Lung (tissue), 12 donors: ENCODE data around the gene GCK. TPM values are rescaled to one million over a fixed set of nuclear protein-coding genes. Genes with fewer than 3 reads are reported as not detected.

Experiments
- ATAC-seq: fragments of 200-7000 bp; cut with Tn5 transposase; one replicate; pipeline ENCODE4 v1.9.1; 2020; ENCODE audit warnings: moderate number of reproducible peaks; ENCODE audit not compliant: insufficient read depth, low FRiP score
- DNase-seq, 3 donors: peaks; one replicate each; pipeline ENCODE4 v3.0.0-alpha.2; 2013 to 2017
- H3K27ac ChIP-seq, 2 donors: one replicate each; pipeline ENCODE4 v1.5.1; 2013; ENCODE audit warnings: mild to moderate bottlenecking in 2 of 2, moderate library complexity in 2 of 2, control low read depth in 1 of 2, inconsistent platforms in 1 of 2, low read depth in 1 of 2, low read length in 1 of 2
- H3K27me3 ChIP-seq, 3 donors: one replicate each; pipeline ENCODE4 v1.5.1; 2013; ENCODE audit warnings: low read length in 2 of 3; ENCODE audit not compliant: control insufficient read depth in 3 of 3, insufficient read depth in 3 of 3
- H3K36me3 ChIP-seq, 4 donors: one replicate each; pipeline ENCODE4 v1.5.1; 2013; ENCODE audit warnings: low read length in 4 of 4, mild to moderate bottlenecking in 1 of 4, moderate library complexity in 1 of 4; ENCODE audit not compliant: control insufficient read depth in 4 of 4, insufficient read depth in 4 of 4
- H3K4me1 ChIP-seq, 5 donors: one replicate each; pipeline ENCODE4 v1.5.1; 2013; ENCODE audit warnings: low read length in 5 of 5, mild to moderate bottlenecking in 2 of 5, moderate library complexity in 1 of 5; ENCODE audit not compliant: control insufficient read depth in 5 of 5, insufficient read depth in 5 of 5
- H3K4me3 ChIP-seq: one replicate; pipeline ENCODE4 v1.5.1; 2013; ENCODE audit warnings: mild to moderate bottlenecking, control low read depth, moderate library complexity
- H3K9ac ChIP-seq, 2 donors: one replicate each; pipeline ENCODE4 v1.5.1; 2013; ENCODE audit warnings: low read length in 2 of 2, control low read depth in 1 of 2; ENCODE audit not compliant: insufficient read depth in 1 of 2
- H3K9me3 ChIP-seq, 4 donors: one replicate each; pipeline ENCODE4 v1.5.1; 2013; ENCODE audit warnings: low read length in 3 of 4, mild to moderate bottlenecking in 1 of 4, moderate library complexity in 1 of 4; ENCODE audit not compliant: control insufficient read depth in 4 of 4, insufficient read depth in 3 of 4
- WGBS, 2 donors: extraction: QIAGEN DNeasy Blood & Tissue Kit; methylation state at CpG; one replicate each; pipeline ENCODE4 v1.1.7; 2013; 5-methylcytosine and 5-hydroxymethylcytosine counted together
- polyA plus RNA-seq, 2 donors: library from polyadenylated mRNA; stranded (reverse); fragments of 200-250 nt; gene quantifications; one replicate each; pipeline ENCODE4 v1.2.1, GENCODE V29; 2013
- total RNA-seq, 2 donors: library from RNA; depleted of rRNA in 1 of 2; stranded (reverse); fragments of >200 nt in 1 of 2; gene quantifications; one replicate each; pipeline ENCODE4 v1.2.1, GENCODE V29; 2014 to 2021
- TF ChIP-seq, protein P1 (sequence below): IDR thresholded peaks from 2 replicates; pipeline ENCODE4 v1.5.1; 2012; ENCODE audit warnings: mild to moderate bottlenecking; ENCODE audit errors: control extremely low read depth, extremely low read depth
- donor health status: control.
- donor health status: control.
- donor health status: Bipolar disorder and iron deficiency.
- donor health status: healthy.
- donor health status: DM: yes; HTN: yes; CAD: no.

GCK gene
- total and polyA plus RNA-seq, 4 donors: 0.25 to 1.1 (median 0.43) TPM

DNA sequence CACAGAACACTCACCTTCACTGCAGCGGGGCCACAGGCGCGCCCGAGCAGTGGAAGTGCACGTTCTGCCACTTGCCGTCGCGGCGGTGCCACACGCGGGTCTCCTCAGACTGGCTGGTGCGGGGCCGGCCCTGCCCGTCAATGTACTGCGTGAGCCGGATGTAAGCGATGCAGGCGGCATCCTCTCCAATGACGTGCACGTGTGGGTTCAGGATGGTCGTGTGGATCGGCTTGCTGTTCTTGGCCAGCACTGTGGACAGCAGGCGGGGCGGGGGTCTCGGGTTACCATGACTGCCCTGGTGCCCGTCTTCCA lies 30.8 kb upstream of the GCK start:
- Histone ChIP-seq H3K27ac (no peak overlapping the region), H3K9me3 (peaks cover 0 to 14% (median 0%) of the 10 kb centered on the region in 4 donors), H3K4me3 (no peak overlapping the region), H3K27me3 (peaks cover 0 to 4% (median 0%) of the 10 kb centered on the region in 3 donors), H3K36me3 (no peaks in the 10 kb centered on the region), H3K9ac (no peak overlapping the region), H3K4me1 (peaks cover 0 to 9% (median 0%) of the 10 kb centered on the region in 5 donors)
- no peak for ATAC-seq
- TF ChIP-seq, protein P1, sequence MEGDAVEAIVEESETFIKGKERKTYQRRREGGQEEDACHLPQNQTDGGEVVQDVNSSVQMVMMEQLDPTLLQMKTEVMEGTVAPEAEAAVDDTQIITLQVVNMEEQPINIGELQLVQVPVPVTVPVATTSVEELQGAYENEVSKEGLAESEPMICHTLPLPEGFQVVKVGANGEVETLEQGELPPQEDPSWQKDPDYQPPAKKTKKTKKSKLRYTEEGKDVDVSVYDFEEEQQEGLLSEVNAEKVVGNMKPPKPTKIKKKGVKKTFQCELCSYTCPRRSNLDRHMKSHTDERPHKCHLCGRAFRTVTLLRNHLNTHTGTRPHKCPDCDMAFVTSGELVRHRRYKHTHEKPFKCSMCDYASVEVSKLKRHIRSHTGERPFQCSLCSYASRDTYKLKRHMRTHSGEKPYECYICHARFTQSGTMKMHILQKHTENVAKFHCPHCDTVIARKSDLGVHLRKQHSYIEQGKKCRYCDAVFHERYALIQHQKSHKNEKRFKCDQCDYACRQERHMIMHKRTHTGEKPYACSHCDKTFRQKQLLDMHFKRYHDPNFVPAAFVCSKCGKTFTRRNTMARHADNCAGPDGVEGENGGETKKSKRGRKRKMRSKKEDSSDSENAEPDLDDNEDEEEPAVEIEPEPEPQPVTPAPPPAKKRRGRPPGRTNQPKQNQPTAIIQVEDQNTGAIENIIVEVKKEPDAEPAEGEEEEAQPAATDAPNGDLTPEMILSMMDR: no peak
- 92 to 95% methylated on average over 26 of the region's 26 CpGs for WGBS, 2 donors
- DNase-seq: no peak

DNA sequence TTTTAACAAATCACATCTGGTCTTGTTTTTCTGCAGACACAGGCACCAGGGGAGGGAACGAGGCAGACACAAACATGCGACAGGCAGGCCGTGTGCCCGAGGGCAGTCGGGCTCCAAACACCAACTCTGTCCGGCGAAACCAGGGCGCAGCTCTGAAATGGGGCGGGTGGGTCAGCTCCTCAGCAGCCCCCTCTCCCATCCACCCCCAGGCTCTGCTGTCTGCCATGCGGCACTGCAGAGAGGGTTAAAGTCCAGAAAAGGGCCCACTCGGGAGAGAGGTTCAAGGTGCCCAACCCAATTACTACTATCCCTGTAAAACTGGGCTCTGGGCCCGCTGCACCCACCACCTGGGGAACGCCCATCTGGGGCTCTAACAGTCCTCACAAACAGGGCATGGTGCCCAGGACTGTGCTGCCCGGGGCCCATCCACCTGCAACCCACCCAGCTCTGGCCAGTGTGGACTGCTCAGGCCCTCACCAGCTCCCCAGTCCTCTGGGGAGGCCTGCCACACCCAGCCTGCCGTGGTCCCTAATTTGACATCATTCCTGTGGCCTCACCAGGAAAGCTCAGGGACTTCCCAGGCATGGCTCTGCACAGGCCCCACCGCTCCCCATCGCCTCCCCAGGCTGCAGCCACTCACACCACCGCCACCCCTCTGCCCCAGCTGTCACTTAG lies 30.3 kb upstream of the GCK start:
- DNase-seq: no peak
- no peak for ATAC-seq
- WGBS, 2 donors: 95% methylated on average over 18 of the region's 18 CpGs
- Histone ChIP-seq H3K9me3 (peaks cover 0 to 14% (median 0%) of the 10 kb centered on the region in 4 donors), H3K27ac (no peak overlapping the region), H3K4me3 (no peak overlapping the region), H3K27me3 (peaks cover 0 to 4% (median 0%) of the 10 kb centered on the region in 3 donors), H3K36me3 (no peaks in the 10 kb centered on the region), H3K4me1 (peaks cover 0 to 7% (median 0%) of the 10 kb centered on the region in 5 donors), H3K9ac (no peak overlapping the region)
- TF ChIP-seq, protein P1: no peak

DNA sequence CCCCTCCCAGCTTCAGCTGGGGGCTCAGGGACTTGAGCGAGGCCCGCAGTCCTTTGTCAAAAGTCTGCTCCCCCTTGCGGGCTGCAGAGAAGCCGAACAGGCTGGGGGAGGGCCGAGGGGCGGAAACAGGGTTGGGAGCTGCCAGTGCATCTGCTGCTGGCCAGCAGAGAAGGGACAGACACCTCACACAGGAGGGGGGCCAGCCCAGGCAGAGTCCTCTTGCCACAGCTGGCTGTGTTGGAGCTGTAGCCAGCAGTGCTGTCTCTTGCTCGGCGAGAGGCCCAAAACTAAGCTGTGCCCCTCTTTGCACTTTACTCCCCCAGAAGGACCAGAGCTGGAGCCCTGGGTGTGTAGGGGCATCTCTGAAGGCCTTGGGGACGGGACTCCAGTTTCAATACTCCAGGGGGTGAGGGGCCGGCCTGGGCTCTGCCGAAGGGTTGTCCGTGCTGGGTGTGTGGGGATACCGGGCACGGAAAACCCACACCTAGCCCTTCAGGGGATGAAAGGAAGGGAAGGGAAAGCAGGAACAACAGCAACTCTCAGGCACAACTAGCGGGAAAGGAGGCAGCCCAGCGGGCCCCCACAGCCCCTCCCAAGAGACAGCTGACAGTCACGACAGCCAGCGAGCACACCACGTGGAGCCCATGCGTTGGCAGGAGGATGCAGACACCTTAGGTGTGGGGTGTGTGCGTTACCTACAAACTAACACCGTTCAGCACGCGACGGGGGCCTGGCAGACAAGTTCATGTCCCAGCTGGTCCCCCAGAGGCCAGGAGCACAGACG lies 29.4 kb upstream of the GCK start:
- H3K27me3 ChIP-seq: peaks cover 0 to 4% (median 0%) of the 10 kb centered on the region in 3 donors
- H3K9me3 ChIP-seq: peaks cover 0 to 14% (median 0%) of the 10 kb centered on the region in 4 donors
- TF ChIP-seq, protein P1: no peak
- H3K36me3 ChIP-seq: peaks cover 0 to 3% (median 0%) of the 10 kb centered on the region in 4 donors
- peak; percentile 47 to 63 (median 56) for DNase-seq
- H3K9ac ChIP-seq: no peak overlapping the region
- H3K4me3 ChIP-seq: no peak overlapping the region
- 77 to 84% methylated on average over 26 of the region's 26 CpGs for WGBS, 2 donors
- no peak overlapping the region for H3K27ac ChIP-seq
- no peak for ATAC-seq
- H3K4me1 ChIP-seq: peaks cover 0 to 7% (median 0%) of the 10 kb centered on the region in 5 donors
